SHP77 (cell line): ENCODE measurements around the gene CUEDC1.

Experiments
- DNase-seq, 2 experiments: peaks; one replicate each; lab custom pipeline; 2025; lab: John Stamatoyannopoulos, UW

Gene CUEDC1

GRCh38 chr17:57832314-57833178 is 122.7 kb downstream of the CUEDC1 start:
- DNase-seq, result no peak

GRCh38 chr17:57830880-57831279 is 124.3 kb downstream of the CUEDC1 start:
- no peak for DNase-seq

DNA sequence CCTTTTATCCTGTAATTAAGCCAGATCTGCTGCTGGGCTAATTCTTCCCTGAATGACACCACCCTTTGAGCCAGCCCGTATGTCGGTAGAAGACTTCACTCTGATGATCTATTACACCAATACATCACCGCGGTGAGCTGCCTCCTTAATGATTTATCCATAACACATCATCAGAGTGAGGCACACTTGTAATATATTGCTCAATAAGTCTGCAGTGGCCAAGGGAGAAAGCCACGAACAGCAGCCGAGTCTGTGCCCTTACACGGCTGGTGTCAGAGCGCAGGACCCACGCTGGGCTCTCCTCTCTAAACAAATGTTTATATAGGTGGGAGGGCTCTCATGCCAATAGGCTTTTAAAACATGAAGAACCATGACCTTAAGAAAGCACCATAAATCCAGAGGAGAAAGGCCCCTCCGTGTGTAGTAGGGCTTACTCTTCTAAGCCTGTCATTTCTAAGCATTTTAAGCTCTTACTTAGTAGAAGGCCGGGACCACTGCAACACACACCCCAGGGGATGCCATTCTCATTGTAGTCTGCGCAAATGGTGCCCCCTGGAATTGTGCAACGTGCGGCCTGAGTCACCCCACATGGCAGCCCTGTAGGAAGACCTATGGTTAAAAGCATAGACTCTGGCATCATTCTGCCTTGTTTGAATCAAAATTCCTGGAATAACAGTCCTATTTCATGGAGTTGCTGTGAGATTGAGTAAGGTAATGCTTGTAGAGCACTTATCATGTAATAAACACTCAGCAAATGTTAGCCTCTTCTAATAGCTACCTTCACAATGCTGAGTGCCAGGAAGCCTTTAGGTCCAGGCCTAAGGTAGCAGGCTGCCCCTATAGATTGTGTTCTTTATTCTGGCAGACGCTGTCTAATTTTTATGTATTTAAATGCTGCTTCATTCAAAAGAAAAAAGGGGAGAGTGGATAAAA is 131.5 kb downstream of the CUEDC1 start:
- DNase-seq, result no peak

GRCh38 chr17:57819867-57820266 is 135.3 kb downstream of the CUEDC1 start:
- no peak for DNase-seq

- DNase-seq, result no peak
Measured at GRCh38 chr17:57819285-57819684, 135.9 kb downstream of the CUEDC1 start.

- DNase-seq, result no peak
Measured at GRCh38 chr17:57818066-57818465, 137.1 kb downstream of the CUEDC1 start.

DNA sequence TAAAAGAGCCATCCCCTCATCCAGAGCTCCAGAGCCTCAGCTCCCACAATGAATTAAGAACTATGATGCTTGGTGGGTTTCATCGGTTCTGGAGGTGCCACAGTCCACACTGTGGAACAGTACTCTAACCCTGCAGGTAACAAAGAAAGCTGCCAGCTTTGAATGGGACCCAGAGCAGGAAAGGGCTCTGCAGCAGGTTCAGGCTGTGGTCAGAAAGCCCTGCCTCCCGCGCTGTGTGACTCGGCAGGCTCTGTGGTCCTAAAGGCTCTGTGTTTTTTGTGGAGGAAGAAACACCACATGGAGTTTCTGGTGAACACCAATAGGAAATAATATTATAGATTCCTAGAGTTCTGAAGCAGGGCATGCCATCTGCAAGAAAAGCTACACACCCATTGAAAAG is 137.9 kb downstream of the CUEDC1 start:
- no peak for DNase-seq

GRCh38 chr17:57814421-57814820 is 140.8 kb downstream of the CUEDC1 start:
- DNase-seq, result no peak

DNA sequence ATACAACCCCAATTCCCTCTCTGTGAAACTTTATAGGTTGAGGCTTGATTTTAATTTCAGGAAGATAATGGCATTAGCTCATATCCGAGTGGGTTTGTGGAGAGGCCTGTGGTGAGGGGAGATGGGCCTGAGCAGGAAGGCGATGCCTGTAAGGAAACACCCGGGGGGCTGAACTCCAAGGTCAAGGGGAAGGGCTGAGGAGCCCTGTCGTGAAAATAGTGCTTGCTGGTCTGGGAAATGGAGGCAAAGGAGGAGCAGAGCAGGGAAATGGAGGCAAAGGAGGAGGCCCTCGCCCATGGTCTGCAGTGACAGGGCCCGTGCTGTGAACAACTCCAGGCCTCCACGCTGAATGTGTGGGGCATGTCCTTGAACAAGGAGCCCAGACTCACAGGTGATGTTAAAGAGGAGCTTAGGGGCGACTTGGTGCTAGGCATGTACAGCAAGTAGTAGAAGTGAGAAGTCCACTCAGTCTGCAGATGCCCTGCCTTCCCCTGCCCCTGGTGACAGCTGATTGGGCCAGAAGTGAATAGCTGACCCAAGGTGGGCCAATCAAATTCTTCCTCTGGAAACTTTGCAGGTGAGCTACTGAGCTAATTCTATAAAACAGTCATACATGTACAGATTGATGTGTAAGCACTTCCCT is 143.5 kb downstream of the CUEDC1 start:
- no peak for DNase-seq
